H1 (cell line): ENCODE data around the gene NOC3L. TPM values are rescaled to one million over a fixed set of nuclear protein-coding genes. Genes with fewer than 3 reads are reported as not detected.
A peak's percentile ranks its signal among the peaks of the same experiment; 100 is the strongest.

Experiments
- CBX5 ChIP-seq: fragments of 300-800, 300-1000 bp; sonication (generic); IDR thresholded peaks from 2 replicates; pipeline ENCODE4 v1.7.1; 2016; ENCODE audit warnings: antibody characterized with exemption, low read length, low read depth
- CHD1 ChIP-seq: IDR thresholded peaks from 2 replicates; pipeline ENCODE4 v1.6.1; 2012; ENCODE audit warnings: low read depth, low read length, improper control_type of control experiment
- CHD7 ChIP-seq: fragments of 300-600 bp; sonication (generic); IDR thresholded peaks from 2 replicates; pipeline ENCODE4 v1.7.1; 2012; ENCODE audit warnings: low read length, moderate library complexity, mild to moderate bottlenecking, inconsistent platforms; ENCODE audit not compliant: insufficient replicate concordance
- E2F6 ChIP-seq: IDR thresholded peaks from 2 replicates; pipeline ENCODE4 v1.6.1; 2012; ENCODE audit warnings: inconsistent platforms
- SIRT6 ChIP-seq: IDR thresholded peaks from one replicate; pipeline ENCODE4 v1.7.1; 2012; ENCODE audit warnings: low read length, inconsistent platforms
- TAF7 ChIP-seq: optimal IDR thresholded peaks from 2 replicates; pipeline ENCODE3; 2011; ENCODE audit warnings: low read depth, mild to moderate bottlenecking, inconsistent platforms, low read length, moderate library complexity, borderline replicate concordance
- TCF12 ChIP-seq: IDR thresholded peaks from 2 replicates; pipeline ENCODE4 v1.6.1; 2011; ENCODE audit warnings: low read depth, mild to moderate bottlenecking, low read length
- polyA plus RNA-seq, 7 experiments: library from polyadenylated mRNA; depleted of rRNA in 3 of 7; stranded (reverse) in 5 of 7; unstranded in 2 of 7; fragments of >200 nt in 5 of 7; fragments of 200-250 nt in 2 of 7; gene quantifications; 1 replicate in 5 of 7; 2 replicates in 1 of 7; 4 replicates in 1 of 7; pipeline versions ENCODE4 v1.2.1 to v1.2.3, GENCODE V29; 2011 to 2013; ENCODE audit warnings: missing spikeins in 2 of 7, mixed read lengths in 2 of 7
- total RNA-seq: library from RNA; stranded (reverse); fragmentation: NEBNext Ultra II Directional; extraction: Animal tissue kit (Norgen Biotek cat#: 25700); gene quantifications from 2 replicates; pipeline ENCODE4 v1.2.1, GENCODE V29; 2021

Gene NOC3L
- total and polyA plus RNA-seq, 2 of the 8 experiments (the other 6 are each of a cell fraction or from before 2014, with no cell fraction given) = 7.1 to 39.1 TPM

GRCh38 chr10:94362360-94363250, at the start of gene NOC3L (continued):
- TF ChIP-seq CHD7 (no peak), E2F6 (peak; percentile 100), TCF12 (0 out of 2 replicates have a peak, but pooled peaks have one; percentile 46), SIRT6 (no peak), CHD1 (no peak), TAF7 (no peak), CBX5 (no peak)
